Spleen (tissue), 7 donors: ENCODE results near the gene PLCB1.

Experiments used
- CTCF ChIP-seq, 11 experiments: fragments of 200-600 bp in 7 of 11; fragments of 450-650 bp in 4 of 11; sonication (generic) in 4 of 11; IDR thresholded peaks in 8 of 11; conservative IDR thresholded peaks in 3 of 11; 1 replicate in 7 of 11; 2 replicates in 4 of 11; pipeline versions ENCODE4 v1.4.0 to v1.8.0; 2016 to 2021; ENCODE audit warnings: antibody characterized with exemption in 11 of 11, inconsistent platforms in 4 of 11, mild to moderate bottlenecking in 1 of 11
- POLR2A ChIP-seq, 3 donors: fragments of 450-650 bp; IDR thresholded peaks; one replicate each; pipeline ENCODE4 v1.5.1; 2017; ENCODE audit warnings: antibody characterized with exemption in 3 of 3, mild to moderate bottlenecking in 1 of 3
- donor health status: DM: no; HTN: no; CAD: no; lungs with moderate emphysema.
- donor health status: DM: no; HTN: no; CAD: no.
- donor health status: DM: no; HTN: no; CAD: no.

- TF ChIP-seq POLR2A (IDR thresholded peaks at IDR 0.05) (no peak), CTCF (IDR thresholded peaks at IDR 0.05 in 8 of 11, conservative IDR thresholded peaks at IDR 0.05 in 3 of 11) (no peak)
Measured at GRCh38 chr20:8143474-8143873, 11.4 kb downstream of the PLCB1 start.
